GM12801 (cell line): ENCODE measurements around the gene ANO10.

Experiments
- TF ChIP-seq, protein P1 (sequence below): IDR thresholded peaks from one replicate; pipeline ENCODE4 v1.5.1; 2011; ENCODE audit warnings: control low read depth; ENCODE audit not compliant: insufficient read length; ENCODE audit errors: extremely low read depth

Gene ANO10

DNA sequence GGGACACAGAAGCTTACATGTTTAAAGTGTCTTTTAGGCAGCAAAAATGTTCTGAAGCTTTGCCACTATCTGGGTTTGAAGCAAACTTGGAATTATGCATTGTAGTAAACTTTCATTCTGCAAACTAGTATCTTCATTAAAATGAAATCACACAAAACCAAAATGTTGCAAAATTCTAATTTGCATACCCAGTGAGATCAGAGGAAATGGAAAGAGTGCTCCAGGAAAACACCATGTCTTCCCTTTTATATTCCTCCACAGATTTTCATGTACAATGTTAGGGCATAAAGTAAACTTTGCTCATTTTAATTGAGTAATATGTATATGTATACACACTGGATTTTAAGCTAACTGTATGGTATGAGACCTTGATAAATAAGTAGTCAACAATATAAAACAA lies 23.9 kb downstream of the ANO10 start:
- TF ChIP-seq, protein P1, sequence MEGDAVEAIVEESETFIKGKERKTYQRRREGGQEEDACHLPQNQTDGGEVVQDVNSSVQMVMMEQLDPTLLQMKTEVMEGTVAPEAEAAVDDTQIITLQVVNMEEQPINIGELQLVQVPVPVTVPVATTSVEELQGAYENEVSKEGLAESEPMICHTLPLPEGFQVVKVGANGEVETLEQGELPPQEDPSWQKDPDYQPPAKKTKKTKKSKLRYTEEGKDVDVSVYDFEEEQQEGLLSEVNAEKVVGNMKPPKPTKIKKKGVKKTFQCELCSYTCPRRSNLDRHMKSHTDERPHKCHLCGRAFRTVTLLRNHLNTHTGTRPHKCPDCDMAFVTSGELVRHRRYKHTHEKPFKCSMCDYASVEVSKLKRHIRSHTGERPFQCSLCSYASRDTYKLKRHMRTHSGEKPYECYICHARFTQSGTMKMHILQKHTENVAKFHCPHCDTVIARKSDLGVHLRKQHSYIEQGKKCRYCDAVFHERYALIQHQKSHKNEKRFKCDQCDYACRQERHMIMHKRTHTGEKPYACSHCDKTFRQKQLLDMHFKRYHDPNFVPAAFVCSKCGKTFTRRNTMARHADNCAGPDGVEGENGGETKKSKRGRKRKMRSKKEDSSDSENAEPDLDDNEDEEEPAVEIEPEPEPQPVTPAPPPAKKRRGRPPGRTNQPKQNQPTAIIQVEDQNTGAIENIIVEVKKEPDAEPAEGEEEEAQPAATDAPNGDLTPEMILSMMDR, result no peak

GRCh38 chr3:43587303-43587702 lies 34.5 kb downstream of the ANO10 start:
- TF ChIP-seq, protein P1, result no peak

DNA sequence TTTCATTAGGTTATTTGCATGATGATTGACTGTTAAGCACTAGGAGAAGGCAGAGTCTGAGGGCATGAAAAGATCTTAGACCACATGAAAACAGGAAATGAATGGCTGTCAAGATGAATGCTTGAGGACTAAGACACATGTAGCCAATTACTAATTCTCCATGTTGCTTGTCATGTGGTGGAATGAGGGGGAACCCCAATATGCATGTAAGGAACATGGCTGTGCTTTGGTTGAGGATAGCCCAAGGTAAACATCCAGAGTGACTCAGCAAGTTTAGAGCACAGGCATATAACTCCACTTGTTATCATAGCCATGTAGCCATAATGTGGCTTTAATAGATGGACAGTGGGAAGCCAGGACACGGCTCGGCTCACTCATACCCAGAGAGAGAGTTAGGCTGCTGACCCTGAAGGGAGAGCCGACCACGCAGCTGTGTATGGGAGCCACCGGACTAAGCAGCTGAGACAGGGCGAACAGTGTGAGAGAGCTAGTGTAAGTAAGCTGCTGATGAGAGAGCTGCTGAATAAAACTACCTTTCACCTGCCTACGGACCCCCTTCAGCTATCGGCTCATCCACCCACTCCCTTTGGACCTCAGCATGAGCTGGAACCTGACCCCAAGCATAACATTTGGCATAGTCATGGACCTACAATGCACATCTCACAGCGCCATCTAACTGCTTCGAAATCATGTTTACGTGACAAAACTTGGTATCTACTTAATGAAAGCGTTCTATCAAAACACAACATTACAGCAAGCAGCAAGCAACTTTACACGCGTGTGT lies 37.6 kb downstream of the ANO10 start:
- TF ChIP-seq, protein P1, result no peak

DNA sequence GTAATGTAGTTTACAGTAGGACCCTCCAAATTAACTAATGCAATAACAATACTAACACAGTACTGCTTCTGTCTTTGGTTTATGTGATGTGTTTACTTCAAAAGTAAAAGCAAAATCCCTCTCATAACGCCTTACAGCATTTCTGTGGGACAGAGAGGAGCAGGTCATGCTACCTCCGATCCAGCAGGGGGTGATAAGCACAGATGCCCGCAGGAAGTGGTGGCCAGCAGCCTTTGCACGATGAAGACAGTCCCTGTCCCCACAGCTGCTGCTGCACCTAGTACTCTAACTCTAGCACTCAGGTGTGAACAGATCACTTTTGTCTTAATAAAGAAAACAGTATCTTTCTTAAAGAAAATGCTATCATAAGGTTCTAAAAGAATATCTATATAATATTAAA lies 38.3 kb downstream of the ANO10 start:
- TF ChIP-seq, protein P1, result no peak

DNA sequence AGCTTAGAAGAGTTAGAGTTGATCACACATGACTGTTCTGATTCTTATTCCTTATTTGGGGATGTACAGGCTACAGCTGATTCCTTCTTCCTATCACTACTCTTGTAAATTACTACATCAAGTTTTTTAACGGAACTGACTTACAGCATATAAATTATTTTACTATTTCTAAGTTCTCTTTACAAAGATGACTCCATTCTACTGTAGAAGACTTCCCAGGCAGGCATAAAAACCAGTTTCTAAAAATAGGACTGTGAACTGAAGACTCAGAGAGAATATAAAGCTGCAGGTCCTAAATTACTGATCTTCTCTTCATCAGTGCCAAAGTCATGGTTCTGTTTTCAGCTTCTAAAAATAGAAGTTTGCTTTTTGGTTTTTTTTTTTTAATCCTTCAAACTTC lies 38.9 kb downstream of the ANO10 start:
- TF ChIP-seq, protein P1, result no peak

- TF ChIP-seq, protein P1, result no peak
These were observed 40.5 kb downstream of the ANO10 start for GRCh38 chr3:43581343-43581742.

DNA sequence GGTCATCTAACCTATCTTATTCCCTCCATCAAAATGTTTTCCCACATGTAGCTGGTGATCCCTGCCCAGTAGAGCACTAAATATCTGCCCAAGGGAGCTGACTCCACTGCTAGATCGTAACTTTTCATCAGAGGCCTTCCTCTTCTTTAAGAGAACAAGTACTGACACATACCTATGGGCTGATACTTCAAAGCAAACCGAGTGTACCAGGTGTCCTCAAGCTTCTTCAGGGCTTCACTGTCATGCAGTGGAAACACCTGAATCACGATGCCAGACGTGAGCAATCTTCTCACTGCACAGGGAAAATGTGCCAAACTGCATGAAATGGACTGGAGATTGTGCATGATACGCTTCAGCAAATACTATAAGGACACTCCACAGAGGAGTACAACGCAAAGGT lies 41.6 kb downstream of the ANO10 start:
- TF ChIP-seq, protein P1, result no peak
